A549 treated with DMSO at 1 μM for 4 hours (cell line): ENCODE results near the gene PAX2. TPM values are rescaled to one million over a fixed set of nuclear protein-coding genes. Genes with fewer than 3 reads are reported as not detected.

Experiments
- total RNA-seq: library from RNA; stranded (reverse); fragments of 200-300 nt; extraction: Qiagen RNA extraction; gene quantifications from 5 replicates; pipeline ENCODE4 v1.2.3, GENCODE V29; 2022; ENCODE audit warnings: low read depth

PAX2 gene
- total RNA-seq, result 0.13 to 0.32 TPM (median 0.21 TPM) in 5 replicates

GRCh38 chr10:100744987-100745881, at the start of gene PAX2:
TSS of gene PAX2 (plus strand) at chr10:100745582. CDS start at chr10:100746261, 679 bp downstream.

Other genes starting within 250 kb of the PAX2 start
- gene SEC31B, start 225.7 kb upstream of the PAX2 start, total RNA-seq, result 1.8 to 2.9 TPM (median 2.4 TPM) in 5 replicates
- 249 to 297 TPM (median 273 TPM) in 5 replicates for gene NDUFB8, start 215.7 kb upstream of the PAX2 start, total RNA-seq
- gene HIF1AN, start 209.6 kb upstream of the PAX2 start, total RNA-seq, result 14.1 to 23.0 TPM (median 20.9 TPM) in 5 replicates
- 8.3 to 12.7 TPM (median 10.8 TPM) in 5 replicates for gene SLF2, start 167.4 kb downstream of the PAX2 start, total RNA-seq
- gene SEMA4G, start 223.9 kb downstream of the PAX2 start, total RNA-seq, result 7.2 to 10.3 TPM (median 9.2 TPM) in 5 replicates
- 86.9 to 102 TPM (median 95.6 TPM) in 5 replicates for gene MRPL43, start 241.9 kb downstream of the PAX2 start, total RNA-seq
- gene TWNK, start 242.0 kb downstream of the PAX2 start, total RNA-seq, result 42.6 to 55.5 TPM (median 45.8 TPM) in 5 replicates